ENCODE measurements around the gene SMAD4. TPM values are rescaled to one million over a fixed set of nuclear protein-coding genes. Genes with fewer than 3 reads are reported as not detected.

Gene SMAD4
- total RNA-seq, 1 experiment from 2014 or later = 96.3 TPM

GRCh38 chr18:51121597-51121857 is 91.5 kb downstream of the SMAD4 start:
- H3K9me3 ChIP-seq (ENCODE audit: control insufficient read depth in 1 of 2, insufficient read depth in 1 of 2, low read depth in 1 of 2, low read length in 2 of 2) = no peaks in the 10 kb centered on the region
- no peak overlapping the region for H3K27ac ChIP-seq (ENCODE audit: low read depth, low read length)
- ChIA-PET POLR2A (interaction anchor here (0.7 kb wide), 1 partner anchor 11 kb away, joined by 4 read pairs; no protein-coding TSS in a partner anchor), RAD21 (ENCODE audit: low non-redundant PET in 1 of 2, low total read pairs in 2 of 2, uncharacterized antibody in 2 of 2, unreplicated experiment in 2 of 2) (no interaction called here), CTCF (no interaction called here)
- BruUV-seq (replicated peaks) = no TSS peak
- no peaks in the 10 kb centered on the region for H3K79me2 ChIP-seq (ENCODE audit: insufficient read depth, low read length)
- no peaks in the 10 kb centered on the region for H3K36me3 ChIP-seq (ENCODE audit: control insufficient read depth in 1 of 2, insufficient read depth in 2 of 2, low read length in 2 of 2)
- no peak for DNase-seq (ENCODE audit: low read depth, low spot score)
- H4K20me1 ChIP-seq (ENCODE audit: insufficient read depth) = no peaks in the 10 kb centered on the region
- no peak overlapping the region for H3K9ac ChIP-seq (ENCODE audit: low read length)
- no peaks in the 10 kb centered on the region for H3K27me3 ChIP-seq (ENCODE audit: insufficient read depth, low read length)
- no peak for TF ChIP-seq TCF7L2 (IDR thresholded peaks at IDR 0.05; ENCODE audit: borderline replicate concordance, extremely low read depth, insufficient read depth, insufficient read length)
- no peak for TF ChIP-seq POLR2A (IDR thresholded peaks at IDR 0.05; ENCODE audit: borderline replicate concordance, extremely low read depth, insufficient read depth, insufficient read length)
- TF ChIP-seq CBX3 (IDR thresholded peaks at IDR 0.05; ENCODE audit: low read depth) = no peak
- TF ChIP-seq YY1 (IDR thresholded peaks at IDR 0.05; ENCODE audit: extremely low read depth, insufficient replicate concordance, low read depth, low read length) = no peak
- TF ChIP-seq SP1 (IDR thresholded peaks at IDR 0.05; ENCODE audit: low read depth) = no peak
- no peak for TF ChIP-seq RAD21 (IDR thresholded peaks at IDR 0.05; ENCODE audit: low read depth)
- TF ChIP-seq EGR1 (IDR thresholded peaks at IDR 0.05; ENCODE audit: low read depth) = no peak
- TF ChIP-seq CEBPB (IDR thresholded peaks at IDR 0.05; ENCODE audit: low read depth) = no peak
- TF ChIP-seq JUND (IDR thresholded peaks at IDR 0.05) = no peak
- no peak for TF ChIP-seq SRF (IDR thresholded peaks at IDR 0.05; ENCODE audit: low read depth)
- no peak for TF ChIP-seq POLR2AphosphoS5 (IDR thresholded peaks at IDR 0.05; ENCODE audit: low read depth, low read length)
- H2AFZ ChIP-seq (ENCODE audit: low read depth, low read length, poor library complexity, severe bottlenecking) = no peak overlapping the region
- no peaks in the 10 kb centered on the region for H3K4me1 ChIP-seq (ENCODE audit: control insufficient read depth in 1 of 2, insufficient read depth in 2 of 2, low read length in 2 of 2)
- ATAC-seq = no peak
- H3K4me3 ChIP-seq (replicated peaks in 1 of 2; ENCODE audit: low read depth in 1 of 2, low read length in 2 of 2) = no peak overlapping the region
- H3K9me2 ChIP-seq (ENCODE audit: insufficient read depth) = no peaks in the 10 kb centered on the region
- no peak overlapping the region for H3K4me2 ChIP-seq (ENCODE audit: low read length)
- intact Hi-C loops (cut with micrococcal nuclease) = no loop called here

- Histone ChIP-seq H3K9me2 (ENCODE audit: insufficient read depth) (no peaks in the 10 kb centered on the region), H3K36me3 (ENCODE audit: control insufficient read depth in 1 of 2, insufficient read depth in 2 of 2, low read length in 2 of 2) (no peaks in the 10 kb centered on the region), H3K4me2 (ENCODE audit: low read length) (no peak overlapping the region), H3K4me3 (replicated peaks in 1 of 2; ENCODE audit: low read depth in 1 of 2, low read length in 2 of 2) (no peak overlapping the region), H3K9me3 (ENCODE audit: control insufficient read depth in 1 of 2, insufficient read depth in 1 of 2, low read depth in 1 of 2, low read length in 2 of 2) (no peaks in the 10 kb centered on the region), H4K20me1 (ENCODE audit: insufficient read depth) (no peaks in the 10 kb centered on the region), H3K9ac (ENCODE audit: low read length) (no peak overlapping the region), H3K27ac (ENCODE audit: low read depth, low read length) (no peak overlapping the region), H3K27me3 (ENCODE audit: insufficient read depth, low read length) (no peaks in the 10 kb centered on the region), H3K4me1 (ENCODE audit: control insufficient read depth in 1 of 2, insufficient read depth in 2 of 2, low read length in 2 of 2) (no peaks in the 10 kb centered on the region), H2AFZ (ENCODE audit: low read depth, low read length, poor library complexity, severe bottlenecking) (no peak overlapping the region), H3K79me2 (ENCODE audit: insufficient read depth, low read length) (no peaks in the 10 kb centered on the region)
- intact Hi-C loops (cut with micrococcal nuclease) = no loop called here
- ChIA-PET CTCF (no interaction called here), POLR2A (no interaction called here), RAD21 (ENCODE audit: low non-redundant PET in 1 of 2, low total read pairs in 2 of 2, uncharacterized antibody in 2 of 2, unreplicated experiment in 2 of 2) (no interaction called here)
- no peak for ATAC-seq
- no peak for DNase-seq (ENCODE audit: low read depth, low spot score)
- no TSS peak for BruUV-seq (replicated peaks)
- no peak for TF ChIP-seq ZBTB33 (IDR thresholded peaks at IDR 0.05; ENCODE audit: extremely low read depth, insufficient replicate concordance, low read length)
- no peak for TF ChIP-seq ZNF274 (IDR thresholded peaks at IDR 0.05; ENCODE audit: low read depth, low read length)
- TF ChIP-seq EGR1 (IDR thresholded peaks at IDR 0.05; ENCODE audit: low read depth) = no peak
- no peak for TF ChIP-seq SRF (IDR thresholded peaks at IDR 0.05; ENCODE audit: low read depth)
- no peak for TF ChIP-seq CTCF (IDR thresholded peaks at IDR 0.05 in 2 of 3, conservative IDR thresholded peaks at IDR 0.05 in 1 of 3; ENCODE audit: borderline replicate concordance in 1 of 3, insufficient read depth in 1 of 3, low read depth in 2 of 3, low read length in 2 of 3)
- no peak for TF ChIP-seq CEBPB (IDR thresholded peaks at IDR 0.05; ENCODE audit: low read depth)
- TF ChIP-seq JUND (IDR thresholded peaks at IDR 0.05) = no peak
- no peak for TF ChIP-seq YY1 (IDR thresholded peaks at IDR 0.05; ENCODE audit: extremely low read depth, insufficient replicate concordance, low read depth, low read length)
- no peak for TF ChIP-seq CBX3 (IDR thresholded peaks at IDR 0.05; ENCODE audit: low read depth)
- TF ChIP-seq POLR2A (IDR thresholded peaks at IDR 0.05; ENCODE audit: borderline replicate concordance, extremely low read depth, insufficient read depth, insufficient read length) = no peak
- no peak for TF ChIP-seq TCF7L2 (IDR thresholded peaks at IDR 0.05; ENCODE audit: borderline replicate concordance, extremely low read depth, insufficient read depth, insufficient read length)
- no peak for TF ChIP-seq ZFX (IDR thresholded peaks at IDR 0.05)
- TF ChIP-seq ELF1 (IDR thresholded peaks at IDR 0.05; ENCODE audit: borderline replicate concordance, low read depth) = no peak
Observed at GRCh38 chr18:51122266-51123045, 92.4 kb downstream of the SMAD4 start.

Measured in HCT116 (cell line).